Skeletal muscle satellite cell (primary cell): ENCODE data around the gene GNL3.
A peak's percentile ranks its signal among the peaks of the same experiment; 100 is the strongest.
"Not testable (repeated sequence)": the region's sequence is repeated elsewhere in the genome, so short reads cannot be mapped to it uniquely, and the experiment has no call there.

Source experiments
- H3K27me3 ChIP-seq: 2 replicates; pipeline ENCODE4 v1.7.0; 2013; ENCODE audit warnings: low read length; ENCODE audit not compliant: control insufficient read depth, insufficient read depth
- H3K36me3 ChIP-seq: 2 replicates; pipeline ENCODE4 v1.7.0; 2013; ENCODE audit warnings: mild to moderate bottlenecking, control low read depth, low read length; ENCODE audit not compliant: insufficient read depth
- H3K4me1 ChIP-seq: 2 replicates; pipeline ENCODE4 v1.7.0; 2013; ENCODE audit warnings: low read length; ENCODE audit not compliant: control insufficient read depth, insufficient read depth
- H3K4me2 ChIP-seq: 2 replicates; pipeline ENCODE4 v1.7.0; 2013; ENCODE audit warnings: mild to moderate bottlenecking, low read length
- H3K4me3 ChIP-seq: 2 replicates; pipeline ENCODE4 v1.7.0; 2013; ENCODE audit warnings: low read length
- H3K9ac ChIP-seq: 2 replicates; pipeline ENCODE4 v1.7.0; 2013; ENCODE audit warnings: mild to moderate bottlenecking, low read depth, low read length, moderate library complexity
- H3K9me3 ChIP-seq: replicated peaks from 2 replicates; pipeline ENCODE4 v1.7.0; 2013; ENCODE audit warnings: mild to moderate bottlenecking, control low read depth, low read length

GNL3 gene

DNA sequence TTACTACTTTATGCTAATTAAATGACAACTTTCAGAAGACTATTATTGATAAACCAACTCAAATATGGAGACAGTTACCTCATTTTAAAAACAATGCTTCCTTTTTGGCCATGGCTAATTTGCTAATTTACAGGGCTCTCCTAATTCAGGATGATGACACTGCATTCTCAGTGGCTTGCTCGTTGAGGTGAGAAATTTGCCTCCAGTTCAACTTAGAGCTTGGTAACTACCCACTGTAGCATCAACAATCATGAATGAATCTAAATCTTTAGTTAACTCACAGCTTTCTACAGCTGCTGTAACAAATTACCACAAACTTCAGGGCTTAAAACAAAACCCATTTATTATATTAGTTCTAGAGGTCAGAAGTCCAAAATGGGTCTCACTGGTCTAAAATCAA lies 14.2 kb upstream of the GNL3 start:
- peak overlapping the region; percentile 39 for H3K4me3 ChIP-seq
- no peaks in the 10 kb centered on the region for H3K27me3 ChIP-seq
- H3K36me3 ChIP-seq, result peaks cover 26% of the 10 kb centered on the region
- H3K4me2 ChIP-seq, result peak overlapping the region; percentile 75
- no peaks in the 10 kb centered on the region for H3K9me3 ChIP-seq
- peak overlapping the region; percentile 77 for H3K9ac ChIP-seq
- peaks cover 30% of the 10 kb centered on the region for H3K4me1 ChIP-seq

DNA sequence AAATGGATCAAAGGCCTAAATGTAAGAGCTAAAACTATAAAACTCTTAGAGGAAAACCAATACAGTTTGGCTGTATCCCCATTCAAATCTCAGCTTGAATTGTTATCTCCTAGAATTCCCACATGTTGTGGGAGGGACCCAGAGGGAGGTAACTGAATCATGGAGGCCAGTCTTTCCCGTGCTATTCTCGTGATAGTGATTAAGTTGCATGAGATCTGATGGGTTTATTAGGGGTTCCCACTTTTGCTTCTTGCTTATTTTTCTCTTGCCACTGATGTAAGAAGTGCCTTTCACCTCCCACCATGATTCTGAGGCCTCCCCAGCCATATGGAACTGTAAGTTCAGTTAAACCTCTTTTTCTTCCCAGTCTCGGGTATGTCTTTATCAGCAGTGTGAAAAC lies 9.6 kb upstream of the GNL3 start:
- H3K4me1 ChIP-seq, result peaks cover 11% of the 10 kb centered on the region
- H3K9me3 ChIP-seq, H3K27me3 ChIP-seq, H3K4me2 ChIP-seq, H3K4me3 ChIP-seq, H3K9ac ChIP-seq: not testable (repeated sequence)
- H3K36me3 ChIP-seq, result peaks cover 51% of the 10 kb centered on the region

DNA sequence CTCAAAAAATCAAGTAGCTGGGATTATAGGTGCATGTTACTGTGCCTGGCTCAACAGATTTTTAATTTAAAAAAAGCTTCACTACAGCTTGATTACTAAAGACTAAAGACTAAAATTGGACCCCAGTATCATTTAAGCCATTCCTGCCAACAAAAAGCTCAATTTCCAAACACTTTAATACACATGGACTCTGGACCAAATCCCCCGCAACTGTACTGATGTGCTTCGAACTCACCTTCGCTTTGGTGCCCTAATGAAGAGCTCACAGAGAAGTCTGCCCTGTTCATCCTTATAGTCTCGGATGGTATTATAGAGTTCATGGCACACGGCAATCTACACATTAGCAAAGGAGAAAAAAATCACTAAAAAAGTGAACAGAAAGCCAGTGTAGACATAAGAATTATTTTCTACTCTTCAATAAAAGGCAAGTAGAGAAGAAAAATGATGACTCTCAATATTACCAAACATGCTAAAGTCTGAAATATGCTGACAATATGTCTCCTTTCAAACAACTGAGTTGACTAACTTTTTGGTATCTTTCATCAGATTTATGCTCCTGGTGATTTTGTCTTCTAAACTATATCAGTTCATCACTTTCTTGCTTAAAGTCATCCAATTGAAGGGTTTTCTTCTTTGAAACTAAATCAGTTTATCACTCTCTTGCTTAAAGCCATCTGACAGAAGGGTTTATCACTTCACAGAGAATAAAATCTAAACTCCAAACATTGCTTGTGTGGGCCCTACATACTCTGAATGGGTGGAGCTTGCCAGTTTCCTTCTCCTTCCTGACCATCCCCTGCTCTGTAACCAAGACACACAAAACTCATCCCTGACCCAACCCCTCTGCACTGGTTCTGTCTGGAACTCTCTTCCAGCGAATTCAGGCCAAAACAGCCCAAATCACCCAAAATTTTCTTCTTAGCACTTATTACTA lies 7.3 kb upstream of the GNL3 start:
- Histone ChIP-seq H3K27me3 (no peaks in the 10 kb centered on the region), H3K9me3 (no peaks in the 10 kb centered on the region), H3K4me1 (peaks cover 19% of the 10 kb centered on the region), H3K36me3 (peaks cover 44% of the 10 kb centered on the region), H3K9ac (no peak overlapping the region), H3K4me2 (no peak overlapping the region), H3K4me3 (no peak overlapping the region)

DNA sequence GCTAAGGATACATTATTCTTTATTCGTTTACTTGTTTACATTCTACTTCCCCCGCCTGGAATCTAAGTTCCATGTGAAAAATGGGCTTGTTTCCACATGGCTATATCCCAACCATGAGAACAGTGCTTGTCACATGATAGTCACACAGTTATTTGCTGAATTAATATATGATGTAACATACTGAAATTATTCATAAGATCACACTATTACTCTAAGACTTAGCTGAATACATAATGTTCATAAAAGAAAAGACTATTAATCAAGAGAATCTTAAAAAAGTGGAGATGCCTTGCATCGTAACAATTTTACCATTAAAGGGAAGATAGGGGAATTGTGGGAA lies 6.7 kb upstream of the GNL3 start:
- Histone ChIP-seq H3K36me3 (peaks cover 44% of the 10 kb centered on the region), H3K4me1 (peaks cover 25% of the 10 kb centered on the region), H3K4me3 (no peak overlapping the region), H3K4me2 (no peak overlapping the region), H3K9ac (no peak overlapping the region), H3K9me3 (no peaks in the 10 kb centered on the region), H3K27me3 (no peaks in the 10 kb centered on the region)

DNA sequence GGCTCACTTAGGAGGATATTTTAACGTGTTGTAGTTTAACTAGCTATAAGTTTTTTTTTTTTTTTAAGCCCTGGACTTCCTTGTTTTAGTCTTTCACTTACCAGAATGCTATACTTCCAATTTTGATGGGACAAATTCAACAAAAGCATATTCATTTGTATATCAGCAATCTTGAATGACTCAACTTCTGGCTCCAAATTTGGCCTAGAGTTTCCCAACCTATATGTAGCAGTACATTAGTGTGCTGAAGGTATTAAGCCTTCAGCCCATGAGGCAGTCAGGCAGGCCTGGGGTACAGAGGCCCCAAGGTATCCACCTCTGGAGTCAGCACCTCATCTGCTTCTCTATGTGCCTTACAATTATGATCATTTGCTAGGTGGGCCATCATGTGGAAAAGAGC lies 6.0 kb upstream of the GNL3 start:
- no peak overlapping the region for H3K9ac ChIP-seq
- H3K27me3 ChIP-seq, result no peaks in the 10 kb centered on the region
- peaks cover 31% of the 10 kb centered on the region for H3K4me1 ChIP-seq
- H3K9me3 ChIP-seq, result no peaks in the 10 kb centered on the region
- no peak overlapping the region for H3K4me2 ChIP-seq
- peaks cover 42% of the 10 kb centered on the region for H3K36me3 ChIP-seq
- no peak overlapping the region for H3K4me3 ChIP-seq

DNA sequence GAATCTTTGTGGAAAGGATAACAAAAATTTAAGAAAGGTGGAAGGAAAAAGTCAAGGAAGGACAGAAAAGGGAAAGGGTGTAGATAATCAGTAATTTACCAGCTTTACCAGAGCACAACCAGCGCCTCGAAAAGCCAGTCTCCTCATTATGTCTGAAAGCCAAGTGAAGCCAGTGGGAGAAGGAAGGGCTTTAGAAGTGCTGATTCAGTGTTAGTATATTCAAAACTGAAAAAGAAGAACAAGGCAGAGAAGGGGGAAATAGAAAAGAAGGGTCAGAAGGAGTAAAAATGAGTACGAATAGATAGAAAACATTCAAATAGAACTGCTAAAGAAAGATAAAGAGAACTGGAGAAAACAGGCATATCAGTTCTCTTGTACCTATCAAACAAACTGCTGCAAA lies 4.2 kb upstream of the GNL3 start:
- Histone ChIP-seq H3K27me3 (no peaks in the 10 kb centered on the region), H3K36me3 (peaks cover 32% of the 10 kb centered on the region), H3K4me2 (peak overlapping the region; percentile 30), H3K4me1 (peaks cover 31% of the 10 kb centered on the region), H3K9me3 (no peaks in the 10 kb centered on the region), H3K9ac (peak overlapping the region; percentile 15), H3K4me3 (no peak overlapping the region)

DNA sequence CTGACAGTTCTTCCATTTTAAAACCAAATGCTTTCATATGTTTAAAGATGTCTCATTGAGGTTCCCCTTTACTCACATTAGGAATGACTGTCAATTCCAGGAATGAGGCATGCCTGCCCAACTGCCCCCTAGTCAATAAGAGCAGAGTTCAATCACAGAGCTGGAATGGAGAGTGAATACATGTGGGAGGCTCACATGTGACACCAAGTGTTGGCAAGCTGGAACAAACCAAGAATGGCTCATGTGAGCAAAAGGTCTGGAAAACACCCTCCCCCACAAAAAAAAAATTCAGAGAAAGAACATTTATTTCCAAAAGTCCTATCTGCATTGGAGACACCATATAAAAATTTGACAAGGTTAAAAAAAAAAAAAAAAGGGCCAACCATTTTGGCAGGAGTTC lies 3.8 kb upstream of the GNL3 start:
- Histone ChIP-seq H3K4me1 (peaks cover 34% of the 10 kb centered on the region), H3K9ac (peak overlapping the region; percentile 43), H3K27me3 (no peaks in the 10 kb centered on the region), H3K4me2 (peak overlapping the region; percentile 30), H3K36me3 (peaks cover 28% of the 10 kb centered on the region), H3K9me3 (no peaks in the 10 kb centered on the region), H3K4me3 (no peak overlapping the region)

DNA sequence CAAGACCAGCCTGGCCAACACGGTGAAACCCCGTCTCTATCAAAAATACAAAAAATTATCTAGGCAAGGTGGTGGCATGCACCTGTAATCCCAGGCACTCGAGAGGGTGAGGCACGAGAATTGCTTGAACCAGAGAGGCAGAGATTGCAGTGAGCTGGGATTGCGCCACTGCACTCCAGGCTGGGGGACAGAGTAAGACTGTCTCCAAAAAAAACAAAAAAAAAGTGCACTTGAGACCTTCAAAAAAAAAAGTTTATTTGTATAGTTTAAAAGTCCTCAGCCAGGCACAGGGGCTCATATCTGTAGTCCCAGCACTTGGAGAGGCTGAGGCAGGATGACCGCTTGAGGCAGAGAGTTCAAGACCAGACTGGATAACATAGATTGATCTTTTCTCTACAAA lies 2.2 kb upstream of the GNL3 start:
- Histone ChIP-seq H3K4me2 (peak overlapping the region; percentile 79), H3K36me3 (peaks cover 31% of the 10 kb centered on the region), H3K9me3 (no peaks in the 10 kb centered on the region), H3K9ac (peak overlapping the region; percentile 93), H3K4me3 (peak overlapping the region; percentile 90), H3K27me3 (no peaks in the 10 kb centered on the region), H3K4me1 (peaks cover 42% of the 10 kb centered on the region)

DNA sequence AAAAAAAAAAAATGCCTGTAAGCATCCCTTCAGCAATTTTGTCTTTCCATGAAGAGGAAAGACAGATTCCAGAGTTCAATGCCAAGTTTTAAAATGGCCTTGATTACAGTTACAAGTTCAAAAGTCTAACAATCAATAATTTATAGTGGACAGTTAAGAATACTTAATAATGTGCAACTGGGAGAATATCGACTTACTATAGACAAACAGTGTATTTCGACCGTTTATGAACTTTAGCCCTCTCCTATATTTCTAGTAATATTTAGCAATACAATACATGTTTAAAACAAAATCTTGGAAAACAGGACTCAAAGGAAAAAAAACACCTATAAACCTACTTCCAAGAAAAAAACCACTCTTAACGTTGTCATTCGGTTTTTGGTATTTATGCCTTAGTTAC lies 1.6 kb upstream of the GNL3 start:
- no peaks in the 10 kb centered on the region for H3K9me3 ChIP-seq
- H3K27me3 ChIP-seq, result no peaks in the 10 kb centered on the region
- peak overlapping the region; percentile 90 for H3K4me3 ChIP-seq
- H3K4me1 ChIP-seq, result peaks cover 42% of the 10 kb centered on the region
- peak overlapping the region; percentile 79 for H3K4me2 ChIP-seq
- H3K9ac ChIP-seq, result peak overlapping the region; percentile 93
- H3K36me3 ChIP-seq, result peaks cover 31% of the 10 kb centered on the region

DNA sequence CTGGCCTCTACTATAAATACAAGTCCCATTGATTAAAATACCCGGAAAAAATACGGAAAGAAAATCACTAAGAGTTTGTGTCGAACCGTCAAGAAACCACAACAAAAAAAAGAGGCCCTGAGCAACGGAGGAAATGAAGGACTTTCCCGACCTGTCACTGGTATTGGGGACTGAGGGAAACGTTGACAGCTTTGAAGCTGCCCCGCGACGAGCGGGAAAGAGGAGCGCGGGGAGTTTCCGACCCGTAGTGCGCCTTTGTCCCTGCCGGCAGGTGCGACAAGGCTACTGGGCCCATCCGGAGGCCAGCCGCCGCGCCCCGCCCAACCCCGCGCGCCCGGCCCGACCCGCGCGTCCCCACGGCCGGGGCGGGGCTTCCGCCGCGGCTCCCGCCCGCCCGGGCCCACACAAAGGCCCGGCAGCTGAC lies 535 bp upstream of the GNL3 start:
- peaks cover 37% of the 10 kb centered on the region for H3K36me3 ChIP-seq
- peak overlapping the region; percentile 79 for H3K4me2 ChIP-seq
- peak overlapping the region; percentile 93 for H3K9ac ChIP-seq
- H3K4me3 ChIP-seq, result peak overlapping the region; percentile 90
- H3K4me1 ChIP-seq, result peaks cover 42% of the 10 kb centered on the region
- no peaks in the 10 kb centered on the region for H3K9me3 ChIP-seq
- H3K27me3 ChIP-seq, result no peaks in the 10 kb centered on the region

DNA sequence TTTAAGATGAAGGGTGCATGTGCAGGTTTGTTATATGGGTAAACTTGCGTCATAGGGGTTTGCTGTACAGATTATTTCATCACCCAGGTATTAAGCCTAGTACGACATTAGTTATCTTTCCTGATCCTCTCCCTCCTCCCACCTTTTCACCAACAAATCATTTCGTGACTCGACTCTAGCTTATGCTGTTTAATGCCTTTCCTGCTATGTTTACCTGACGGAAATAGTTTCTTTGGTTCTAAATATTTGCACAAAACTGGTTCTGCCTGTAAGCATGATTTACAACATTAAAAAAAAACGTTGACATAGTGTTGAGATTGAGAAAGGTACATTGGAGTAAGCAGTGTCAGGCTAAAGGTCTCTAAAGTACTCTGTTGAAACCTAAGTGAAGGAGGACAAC lies 2.4 kb downstream of the GNL3 start:
- Histone ChIP-seq H3K9ac (peak overlapping the region; percentile 23), H3K4me2 (no peak overlapping the region), H3K27me3 (no peaks in the 10 kb centered on the region), H3K4me3 (no peak overlapping the region), H3K36me3 (peaks cover 56% of the 10 kb centered on the region), H3K9me3 (no peaks in the 10 kb centered on the region), H3K4me1 (peaks cover 26% of the 10 kb centered on the region)

DNA sequence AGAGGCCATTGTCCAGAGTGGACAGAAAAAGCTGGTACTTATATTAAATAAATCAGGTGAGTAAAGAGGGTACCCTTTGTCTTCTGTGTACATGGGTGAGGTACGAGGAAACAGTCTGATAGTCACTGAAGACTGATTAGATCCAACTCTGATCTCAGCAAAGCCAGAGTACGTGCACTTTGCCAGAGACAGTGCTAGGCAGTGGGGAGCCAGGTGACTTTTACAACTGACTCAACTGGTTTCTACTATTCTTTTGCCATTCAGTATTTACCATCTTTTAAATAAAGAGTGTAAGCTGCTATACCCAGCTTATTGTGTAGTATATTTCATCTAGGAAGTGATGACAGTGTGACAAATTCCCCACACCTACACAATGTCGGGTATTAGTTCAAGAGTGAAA lies 3.3 kb downstream of the GNL3 start:
- peaks cover 17% of the 10 kb centered on the region for H3K4me1 ChIP-seq
- H3K9ac ChIP-seq, result no peak overlapping the region
- no peak overlapping the region for H3K4me3 ChIP-seq
- no peaks in the 10 kb centered on the region for H3K27me3 ChIP-seq
- peaks cover 64% of the 10 kb centered on the region for H3K36me3 ChIP-seq
- no peaks in the 10 kb centered on the region for H3K9me3 ChIP-seq
- no peak overlapping the region for H3K4me2 ChIP-seq
